Mesenteric fat pad (tissue), 1 donor: Measurements from ENCODE around the gene PLA2G2D. TPM values are rescaled to one million over a fixed set of nuclear protein-coding genes. Genes with fewer than 3 reads are reported as not detected.

Experiments
- DNase-seq: peaks from one replicate; pipeline ENCODE4 v3.0.0-alpha.2; 2020; ENCODE audit warnings: low spot score
- total RNA-seq: library from RNA; stranded (reverse); fragmentation: NEBNext Ultra II Directional; extraction: Animal tissue kit (Norgen Biotek cat#: 25700); gene quantifications from one replicate; pipeline ENCODE4 v1.2.1, GENCODE V29; 2021
- donor health status: DM: yes; HTN: yes; CAD: no.

PLA2G2D gene
- total RNA-seq, 1 donor from 2014 or later = not detected

DNA sequence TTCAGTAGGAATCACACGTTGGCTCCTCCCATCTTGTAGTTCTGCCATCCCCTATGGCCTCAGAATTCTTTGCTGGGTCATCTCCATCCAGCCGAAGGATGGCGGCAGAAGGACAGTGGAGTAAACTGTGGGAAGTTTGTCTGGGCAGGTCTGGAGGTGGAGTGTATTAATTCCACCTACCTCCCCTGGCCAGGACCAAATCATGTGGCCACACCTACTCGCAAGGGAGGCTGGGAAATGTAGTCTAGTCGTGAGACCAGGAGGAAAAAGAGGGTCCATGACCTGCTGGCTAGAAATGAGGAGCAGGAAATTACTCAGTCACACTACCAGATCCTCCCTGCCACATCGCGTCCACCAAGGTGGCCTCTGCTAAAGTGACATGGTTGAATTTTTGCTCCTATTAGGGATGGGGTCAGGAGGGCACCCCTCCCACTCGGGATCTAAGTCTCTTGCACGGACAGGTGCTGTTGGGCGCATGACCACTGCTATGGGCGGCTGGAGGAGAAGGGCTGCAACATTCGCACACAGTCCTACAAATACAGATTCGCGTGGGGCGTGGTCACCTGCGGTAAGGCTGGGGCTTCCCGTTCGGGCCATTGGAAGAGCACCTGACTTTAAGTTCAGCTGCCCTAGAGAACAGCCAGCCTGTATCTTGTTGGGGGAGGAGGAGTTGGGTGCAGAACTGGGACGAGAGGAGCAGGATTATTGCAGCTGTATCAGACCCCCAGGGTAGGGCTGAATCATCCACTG, 29.8 kb downstream of the PLA2G2D start:
- DNase-seq = no peak

DNA sequence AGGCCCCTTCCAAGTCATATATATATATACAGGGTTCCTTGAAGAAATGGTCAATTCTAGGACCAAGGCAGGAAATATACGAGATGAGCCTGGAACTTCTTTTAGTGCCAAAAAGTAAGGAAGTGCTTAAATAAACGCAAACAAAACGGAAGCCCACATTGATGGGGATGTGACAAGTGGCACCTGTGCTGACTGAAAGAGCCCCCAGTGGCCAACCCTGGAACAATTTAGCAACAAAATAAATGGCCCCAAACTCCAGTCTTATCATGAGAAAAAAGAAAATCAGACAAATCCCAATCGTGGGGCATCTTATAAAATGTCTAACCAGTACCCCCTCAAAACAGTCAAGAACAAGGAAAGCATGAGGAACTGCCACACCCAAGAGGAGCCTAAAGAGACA, 31.7 kb downstream of the PLA2G2D start:
- DNase-seq = no peak

DNA sequence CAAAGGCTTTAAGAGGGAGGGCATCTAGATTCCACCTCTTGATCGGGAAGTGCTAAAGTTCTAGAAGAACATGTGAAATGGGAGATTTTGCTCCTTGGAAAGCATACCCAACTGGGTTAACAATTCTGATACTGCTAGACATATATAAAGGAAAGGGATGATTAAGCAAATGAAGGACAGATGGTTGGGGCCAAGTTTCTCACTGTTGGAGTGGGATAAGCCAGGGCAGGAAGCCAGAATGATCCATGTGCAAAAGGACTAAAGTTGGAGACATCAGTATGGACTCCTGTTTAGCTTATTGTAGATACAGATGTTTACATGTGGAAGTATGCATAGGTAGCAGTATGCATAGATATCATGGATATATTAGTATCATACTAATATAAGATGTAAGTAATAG, 32.5 kb downstream of the PLA2G2D start:
- no peak for DNase-seq

DNA sequence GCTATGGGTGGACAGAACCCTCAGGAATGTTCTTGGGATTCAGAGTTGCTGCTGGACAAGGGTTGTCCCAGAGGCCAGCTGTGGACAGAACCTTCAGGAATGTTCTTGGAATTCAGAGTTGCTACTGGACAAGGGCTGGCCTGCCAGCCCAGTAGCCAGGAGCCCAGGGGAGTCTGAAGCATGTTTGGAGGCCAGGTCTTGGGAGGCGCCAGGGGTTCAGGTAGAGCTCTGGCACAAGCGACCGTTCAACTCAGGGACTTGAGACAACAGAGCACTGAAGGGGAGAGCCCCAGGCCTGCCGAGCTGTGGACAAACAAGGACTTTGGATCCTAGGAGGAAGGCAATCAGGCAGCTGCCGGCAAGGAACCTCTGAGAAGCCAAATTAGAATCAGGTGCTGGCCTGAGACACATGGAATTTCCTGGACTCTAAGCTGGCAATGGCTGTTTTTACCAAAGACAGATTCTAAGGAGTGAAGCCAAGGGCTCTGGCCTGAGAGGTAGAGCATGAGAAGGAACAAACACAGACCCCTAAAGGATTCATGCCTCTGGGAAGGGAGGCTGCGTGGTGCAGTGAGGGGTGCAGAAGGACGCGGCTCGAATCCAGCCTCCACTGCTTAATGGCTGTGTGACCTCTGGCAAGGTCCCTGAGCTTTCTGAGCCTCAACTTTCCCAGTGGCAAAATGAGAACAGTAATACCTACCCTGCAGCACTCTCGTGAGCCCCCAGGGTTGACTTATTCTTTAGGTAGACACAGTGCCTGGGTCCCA, 36.0 kb downstream of the PLA2G2D start:
- DNase-seq = no peak

DNA sequence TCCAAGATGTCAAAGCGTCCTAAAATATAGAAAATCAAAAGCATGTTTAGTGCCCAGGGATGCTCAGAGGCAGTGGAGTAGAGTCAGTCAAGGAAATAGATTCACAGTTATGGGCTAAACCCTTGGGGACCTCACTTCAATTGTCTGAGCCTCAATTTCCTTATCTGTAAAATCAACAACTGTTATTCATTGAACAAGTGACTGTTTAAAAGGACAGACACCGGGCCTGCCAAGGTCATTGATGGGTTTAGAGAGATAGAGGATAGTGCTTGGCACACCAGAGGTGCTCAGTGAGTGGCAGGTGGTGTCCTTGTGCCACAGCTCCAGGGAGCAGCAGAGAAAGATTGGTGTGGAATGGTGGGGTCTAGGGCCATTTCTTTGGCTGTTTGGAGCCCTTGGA, 36.6 kb downstream of the PLA2G2D start:
- DNase-seq = no peak

DNA sequence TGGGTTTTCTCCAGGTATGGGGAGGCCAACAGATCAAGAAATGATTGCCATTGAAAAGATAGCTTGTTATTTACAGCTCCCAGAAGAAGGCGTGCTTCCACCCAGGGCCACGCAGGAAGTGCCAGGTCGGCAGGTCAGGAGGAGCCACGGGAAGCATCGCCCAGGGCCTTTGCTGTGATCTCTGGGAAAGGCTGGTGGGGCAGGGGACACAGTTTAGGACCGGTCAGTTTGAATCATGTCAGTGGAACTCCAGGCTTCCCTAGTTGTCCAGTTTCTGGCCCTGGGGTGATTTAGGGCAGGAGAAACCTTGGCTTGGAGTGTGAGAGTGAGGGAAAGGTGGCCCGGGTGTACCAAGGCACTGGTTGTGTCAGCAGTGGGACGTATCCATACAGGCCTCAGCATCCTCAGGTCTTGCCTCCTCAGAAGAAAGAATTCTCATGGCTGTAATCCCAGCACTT, 38.0 kb downstream of the PLA2G2D start:
- DNase-seq = peak; percentile 59

DNA sequence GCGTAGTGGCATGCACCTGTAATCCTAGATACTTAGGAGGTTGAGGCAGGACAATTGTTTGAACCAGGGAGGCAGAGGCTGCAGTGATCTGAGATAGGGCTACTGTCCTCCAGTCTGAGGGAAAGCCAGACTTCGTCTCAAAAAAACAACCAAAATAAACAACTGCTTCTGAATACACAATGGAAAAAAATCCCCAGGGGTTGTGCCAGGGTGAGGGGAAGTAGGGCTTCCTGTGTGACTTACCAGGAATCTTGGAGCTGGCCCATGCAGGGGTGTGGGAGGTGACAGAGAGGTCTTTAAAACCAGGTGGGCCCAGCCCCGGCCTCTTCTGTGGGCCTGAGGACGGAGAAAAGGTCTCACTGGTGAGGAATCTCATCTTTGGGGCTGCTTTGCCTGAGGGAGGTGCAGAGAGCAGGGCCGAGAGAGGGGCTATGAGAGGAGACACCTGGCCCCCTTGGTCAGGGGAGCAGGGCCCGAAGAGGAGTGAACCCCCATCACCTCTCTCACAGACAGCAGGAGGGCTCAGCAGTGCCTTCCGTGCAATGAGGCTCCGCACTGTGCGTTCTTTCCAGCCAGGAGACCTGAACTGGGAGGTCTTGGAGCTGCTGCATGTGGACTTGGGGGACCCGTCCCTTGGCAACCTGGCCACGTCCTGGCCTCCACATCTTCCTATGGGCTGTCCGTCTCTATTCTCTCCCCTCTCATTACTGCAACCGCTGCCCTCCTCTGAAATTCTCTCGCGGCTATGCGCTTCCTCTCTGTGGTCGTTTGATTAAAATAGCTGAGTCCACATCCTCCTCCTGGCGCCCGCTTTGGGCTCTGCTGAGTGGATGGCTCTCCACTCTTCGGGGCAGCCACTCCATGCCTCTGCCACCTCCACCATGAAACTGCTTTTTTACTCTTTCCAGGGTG, 38.6 kb downstream of the PLA2G2D start:
- DNase-seq = peak; percentile 81

DNA sequence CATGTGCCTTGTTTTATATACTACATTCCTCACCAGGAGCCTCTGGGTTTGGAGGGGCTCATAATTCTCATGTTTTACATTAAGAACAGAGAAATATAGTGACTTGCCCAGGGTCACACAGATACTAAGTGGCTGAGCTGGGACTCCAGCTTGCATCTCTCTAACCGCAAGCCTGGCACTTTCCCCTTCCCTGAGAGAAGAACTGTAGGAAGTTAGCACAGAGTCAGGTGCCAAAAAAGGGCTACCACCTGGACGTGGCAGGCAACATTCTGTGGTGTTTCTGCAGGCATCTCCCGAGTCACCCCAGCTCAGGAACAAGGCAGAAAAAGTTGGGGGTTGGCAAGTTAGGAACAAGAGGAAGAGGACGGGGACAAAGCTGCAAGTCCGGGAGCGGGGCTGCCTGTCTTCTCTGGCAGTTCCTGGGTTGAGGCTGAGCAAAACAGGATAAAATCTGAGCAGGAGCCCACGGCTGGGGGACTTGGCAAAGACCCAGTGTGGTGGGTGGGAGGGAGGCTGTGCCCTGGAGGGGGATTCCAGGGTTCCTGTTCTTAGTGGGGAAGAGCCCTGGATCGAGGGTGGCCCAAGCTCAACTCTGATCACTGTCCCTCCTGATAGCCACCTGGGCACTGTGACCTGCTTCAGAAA, 39.6 kb downstream of the PLA2G2D start:
- peak; percentile 79 for DNase-seq

DNA sequence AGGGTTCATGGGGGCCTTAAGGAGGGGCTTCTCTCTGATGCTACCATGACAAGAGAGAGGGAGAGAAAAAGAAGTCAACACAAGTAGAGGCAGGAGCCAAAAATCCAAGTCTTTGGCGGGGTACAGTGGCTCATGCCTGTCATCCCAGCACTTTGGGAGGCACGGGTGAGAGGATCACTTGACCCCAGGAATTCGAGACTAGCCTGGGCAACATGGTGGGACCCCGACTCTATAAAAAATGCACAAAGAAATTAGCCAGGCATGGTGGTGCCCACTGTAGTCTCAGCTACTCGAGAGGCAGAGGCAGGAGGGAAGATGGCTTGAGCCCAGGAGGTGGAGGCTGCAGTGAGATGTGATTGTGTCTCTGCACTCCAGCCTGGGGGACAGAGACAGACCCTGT, 40.6 kb downstream of the PLA2G2D start:
- DNase-seq = peak; percentile 62

DNA sequence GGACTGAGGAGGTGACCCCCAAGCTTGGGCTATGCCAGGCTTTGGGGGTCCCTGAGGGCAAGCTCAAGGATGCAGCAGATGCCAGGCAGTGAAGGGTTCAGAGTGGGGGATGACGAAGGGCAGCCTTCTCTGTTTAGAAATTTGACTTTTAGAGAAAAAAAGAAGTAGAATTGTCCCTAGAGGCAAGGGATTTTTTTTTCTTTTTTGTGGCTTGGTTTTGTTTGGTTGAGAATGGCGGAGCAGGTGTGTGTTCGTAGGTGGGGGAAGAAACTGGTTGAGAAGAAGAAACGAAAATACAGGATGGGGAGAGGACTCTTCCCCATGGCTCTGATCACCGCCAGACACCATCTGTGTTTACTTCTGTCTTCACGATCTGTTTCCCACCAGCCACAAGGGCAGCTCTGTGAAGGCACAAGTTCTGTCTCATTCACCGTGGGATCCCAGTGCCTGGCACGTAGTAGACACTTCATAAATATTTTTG, 41.1 kb downstream of the PLA2G2D start:
- peak; percentile 14 for DNase-seq

DNA sequence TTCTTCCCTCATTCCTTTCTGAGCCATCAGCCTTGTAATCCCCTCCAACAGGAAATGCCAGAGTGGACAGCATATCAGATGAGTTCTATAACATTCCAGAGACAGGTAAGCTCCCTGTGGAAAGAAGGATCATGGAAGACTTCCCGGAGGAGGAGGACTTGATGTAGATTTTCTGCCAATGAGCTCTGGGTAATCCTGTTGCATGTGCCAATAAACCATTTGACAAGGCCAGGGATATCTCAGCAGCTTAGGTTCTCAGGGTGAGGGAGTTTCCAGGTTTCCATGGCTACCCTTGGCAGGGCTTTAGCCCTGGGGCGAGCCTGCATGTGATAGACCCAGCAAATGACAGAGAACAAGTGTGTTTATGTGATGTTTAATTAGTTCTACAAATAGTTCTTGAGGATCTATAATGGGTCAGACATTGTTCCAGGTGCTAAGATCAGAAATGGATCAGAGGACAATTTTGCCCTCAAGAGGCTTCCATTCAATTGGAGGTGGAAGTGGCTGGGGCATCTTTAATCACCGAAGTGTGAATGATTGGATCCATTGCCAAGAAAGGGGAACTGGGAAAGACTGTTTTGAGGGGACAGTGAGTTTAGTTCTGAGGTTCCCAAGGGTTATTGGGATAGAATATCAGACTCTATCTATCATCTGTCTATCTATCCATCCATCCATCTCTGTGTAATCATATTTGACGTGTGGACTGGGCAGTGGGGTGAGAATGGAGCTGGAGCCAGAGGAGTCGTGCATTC, 42.5 kb downstream of the PLA2G2D start:
- DNase-seq = peak; percentile 24

DNA sequence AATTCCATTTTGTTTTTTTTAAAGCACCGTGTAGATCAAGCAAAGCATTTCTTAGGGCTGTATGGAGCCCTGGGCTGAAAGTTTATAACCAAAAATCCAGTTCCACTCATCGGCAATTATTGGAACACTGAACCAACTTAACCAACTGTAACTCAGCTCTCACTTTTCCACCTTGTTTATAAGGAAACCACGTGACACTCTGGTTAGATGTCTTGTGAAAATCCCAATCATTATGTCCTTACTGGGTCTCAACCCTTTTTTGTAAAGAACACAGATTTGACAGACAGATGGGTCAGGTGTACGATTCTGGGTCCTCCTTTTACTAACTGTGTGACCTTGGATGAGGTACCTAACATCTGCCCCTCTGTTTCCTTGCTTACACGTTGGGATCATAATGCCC, 43.1 kb downstream of the PLA2G2D start:
- DNase-seq = no peak

DNA sequence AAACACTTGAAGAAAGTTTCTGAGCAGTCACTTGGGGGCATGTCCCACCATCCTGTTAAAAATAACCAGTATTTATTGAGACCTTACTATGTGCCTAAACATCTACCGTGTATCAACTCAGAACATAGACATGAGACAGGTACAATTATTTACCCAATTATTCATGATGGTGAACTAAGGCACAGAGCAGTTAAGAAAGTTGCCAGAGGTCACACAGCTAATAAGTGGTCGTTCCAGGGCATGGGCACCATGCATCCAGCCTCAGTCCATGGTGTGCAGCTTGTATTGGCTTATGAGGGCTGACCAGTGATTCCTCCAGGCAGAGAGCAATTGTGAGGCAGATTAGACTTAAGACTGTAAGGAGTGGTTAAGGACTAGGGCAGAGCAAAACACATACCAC, 44.0 kb downstream of the PLA2G2D start:
- DNase-seq = peak; percentile 35

DNA sequence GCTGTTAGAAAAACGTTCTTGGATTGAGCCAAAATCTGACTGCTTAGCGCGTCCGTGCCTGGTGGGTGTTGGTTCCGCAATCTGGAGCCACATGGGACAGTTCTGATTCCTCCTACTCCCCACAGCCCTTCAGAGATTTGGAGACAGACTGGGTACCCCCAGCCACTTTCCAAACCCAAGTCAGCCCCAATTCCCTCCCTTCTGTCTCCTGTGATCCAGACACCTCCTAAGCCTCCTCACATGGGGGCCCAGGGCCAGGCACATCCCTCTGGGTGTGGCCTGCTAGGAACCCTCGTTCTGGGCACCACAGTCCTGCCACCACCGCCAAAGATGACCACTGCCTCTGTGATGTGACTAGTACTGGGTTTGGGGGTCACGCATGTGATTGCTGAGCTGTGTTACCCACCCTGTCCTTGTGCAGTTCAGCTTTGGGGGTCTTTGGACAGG, 44.6 kb downstream of the PLA2G2D start:
- peak; percentile 82 for DNase-seq

DNA sequence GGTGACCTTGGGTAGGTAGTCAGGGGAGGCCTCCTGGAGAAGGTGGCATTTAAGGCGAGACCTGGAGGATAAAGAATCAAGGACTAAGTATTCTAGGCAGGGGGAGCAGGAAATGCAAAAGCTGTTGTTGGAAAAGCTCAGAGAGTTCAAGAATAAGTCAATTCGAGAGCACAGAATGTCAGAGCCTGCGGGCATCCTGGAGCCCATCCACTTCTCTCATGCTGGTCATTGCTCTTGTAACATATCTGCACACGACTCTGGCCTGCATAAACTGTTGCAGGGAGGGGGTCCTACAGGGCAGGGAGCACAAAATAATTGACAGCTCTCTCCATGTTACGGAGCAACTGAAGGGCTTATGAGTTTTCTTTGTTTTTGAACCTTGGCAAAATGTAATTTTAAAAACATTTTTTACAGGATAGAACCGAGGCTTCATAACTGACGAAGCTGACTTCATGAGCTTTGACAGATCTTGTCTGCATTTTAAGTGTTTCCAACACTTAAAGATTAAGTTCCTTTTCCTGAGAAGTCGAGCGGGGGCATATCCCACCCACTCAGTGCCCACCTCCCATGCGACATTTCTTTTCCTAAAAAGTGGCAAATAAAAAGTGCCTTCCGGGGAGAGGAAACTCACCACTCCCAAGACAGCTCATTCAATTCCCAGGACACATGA, 45.1 kb downstream of the PLA2G2D start:
- DNase-seq = peak; percentile 26

DNA sequence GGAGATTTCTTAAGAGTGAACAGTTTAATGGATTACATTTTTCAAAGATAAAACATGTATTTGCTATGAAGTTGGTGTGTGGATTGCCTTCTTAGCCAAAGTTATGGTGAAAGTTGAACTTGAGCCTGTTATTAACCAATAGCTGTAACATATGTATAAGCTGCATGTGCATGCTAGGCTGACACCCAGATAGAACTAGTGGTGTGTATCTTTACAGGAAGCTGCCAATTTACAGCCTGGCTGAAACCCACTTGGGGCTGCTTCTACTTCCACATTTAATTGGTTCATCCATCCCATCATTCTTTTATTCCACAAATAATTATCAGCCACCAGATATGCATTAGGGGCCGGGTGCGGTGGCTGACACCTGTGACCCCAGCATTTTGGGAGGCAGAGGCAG, 46.1 kb downstream of the PLA2G2D start:
- DNase-seq = no peak

DNA sequence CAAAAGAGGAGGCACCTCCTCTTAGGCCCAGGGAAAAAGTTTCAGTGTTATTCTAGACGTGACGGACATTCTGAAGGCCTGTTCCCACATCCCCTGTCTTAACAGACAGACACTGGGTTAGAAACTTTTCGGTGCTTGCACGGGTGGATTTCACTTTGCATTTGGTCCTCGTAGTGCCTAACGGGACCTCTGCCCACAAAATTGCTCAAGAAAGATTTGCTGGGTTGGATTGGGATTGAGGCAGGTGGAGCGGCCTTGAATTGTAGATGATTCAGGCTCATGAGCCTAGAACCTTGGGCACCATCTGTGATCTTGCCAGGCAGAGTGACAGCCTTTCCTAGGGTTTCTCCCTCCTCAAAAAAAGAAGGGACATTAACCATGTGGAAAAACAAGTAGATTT, 46.6 kb downstream of the PLA2G2D start:
- peak; percentile 12 for DNase-seq

DNA sequence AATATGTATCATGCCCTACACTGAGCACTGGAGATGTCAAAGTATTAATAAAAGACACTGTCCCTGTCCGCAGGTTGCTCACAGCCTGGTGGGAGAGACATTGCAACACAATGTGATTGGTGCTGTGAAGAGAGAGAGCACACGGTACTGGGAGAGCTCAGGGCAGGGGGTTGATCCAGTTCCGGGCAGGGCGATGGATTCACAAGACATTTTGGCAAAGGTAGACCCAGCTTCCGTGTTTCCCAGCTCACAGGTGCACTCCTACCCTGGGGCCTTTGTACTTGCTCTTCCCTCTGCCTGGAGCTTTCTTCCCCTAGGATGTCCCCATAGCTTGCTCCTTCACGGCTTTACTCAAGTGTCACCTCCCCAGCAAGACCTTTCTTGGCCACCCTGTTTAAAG, 47.9 kb downstream of the PLA2G2D start:
- peak; percentile 68 for DNase-seq

DNA sequence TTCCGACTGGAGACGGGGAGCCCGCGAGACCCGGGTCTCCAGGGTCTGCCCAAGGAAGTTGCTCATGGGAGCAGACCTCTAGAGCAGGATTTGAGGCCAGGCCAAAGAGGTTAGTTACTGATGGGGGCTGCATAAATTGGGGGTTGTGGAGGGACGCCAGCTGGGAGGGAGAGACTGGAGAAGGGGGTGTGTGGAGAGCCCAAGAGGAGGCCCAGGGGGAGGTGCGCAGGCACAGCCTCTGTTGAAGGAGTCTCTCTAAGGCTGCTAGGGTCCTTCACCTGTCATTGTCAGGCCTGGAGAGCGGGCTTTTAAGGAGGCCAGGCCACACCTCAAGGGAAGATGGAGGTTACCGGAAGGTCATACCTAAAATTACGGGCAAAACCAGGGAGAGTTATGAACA, 49.0 kb downstream of the PLA2G2D start:
- DNase-seq = peak; percentile 79

DNA sequence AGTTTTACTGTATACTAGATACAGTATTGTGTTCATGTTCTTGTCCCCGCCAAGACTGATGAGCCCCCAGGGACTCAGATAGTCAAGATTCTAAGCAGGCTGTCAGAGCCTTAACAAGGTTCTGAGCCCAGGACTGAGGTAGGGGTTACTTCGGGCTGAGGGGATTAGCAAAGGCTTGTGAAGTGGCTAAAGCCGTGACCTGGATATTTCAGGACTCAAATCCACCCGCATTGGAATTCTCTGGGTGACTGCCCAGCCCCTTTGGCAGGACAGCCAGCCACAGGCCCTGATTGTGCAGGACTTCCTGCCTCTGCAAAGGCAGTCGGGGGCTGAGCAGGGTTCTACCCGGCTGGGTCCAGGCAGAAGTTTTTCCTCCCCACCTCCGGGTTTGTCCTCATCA, 49.5 kb downstream of the PLA2G2D start, which contains the start of gene PLA2G5:
Gene PLA2G5 (plus strand): TSS at position 321 of the 400 bp plus-strand sequence. CDS start 14,637 bp downstream, outside the sequence.
- peak; percentile 81 for DNase-seq
